ENCODE results near the gene KCNJ16. TPM values are rescaled to one million over a fixed set of nuclear protein-coding genes. Genes with fewer than 3 reads are reported as not detected.

KCNJ16 gene
- total RNA-seq, 4 donors from 2014 or later: 296 to 403 (median 324) TPM

GRCh38 chr17:70033165-70033564 is 41.9 kb upstream of the KCNJ16 start:
- H3K27me3 ChIP-seq: no peaks in the 10 kb centered on the region
- DNase-seq: no peak
- H3K4me1 ChIP-seq: peaks cover 0 to 3% of the 10 kb centered on the region in 2 donors
- H3K36me3 ChIP-seq: no peaks in the 10 kb centered on the region
- no peak for TF ChIP-seq POLR2A (IDR thresholded peaks at IDR 0.05)
- no peak for TF ChIP-seq CTCF (IDR thresholded peaks at IDR 0.05)
- no peak overlapping the region for H3K4me3 ChIP-seq (replicated peaks in 1 of 3)
- H3K27ac ChIP-seq: no peak overlapping the region
- H3K9me3 ChIP-seq: no peaks in the 10 kb centered on the region
- intact Hi-C loops (cut with DNase I): no loop called here

- TF ChIP-seq POLR2A (IDR thresholded peaks at IDR 0.05) (no peak), CTCF (IDR thresholded peaks at IDR 0.05) (no peak)
- H3K27ac ChIP-seq: no peak overlapping the region
- no peak for DNase-seq
- H3K27me3 ChIP-seq: no peaks in the 10 kb centered on the region
- H3K9me3 ChIP-seq: no peaks in the 10 kb centered on the region
- peaks cover 0 to 1% of the 10 kb centered on the region in 2 donors for H3K4me1 ChIP-seq
- intact Hi-C loops (cut with DNase I): no loop called here
- 78 to 79% methylated on average over 5 of the region's 5 CpGs for WGBS, 2 donors
- H3K4me3 ChIP-seq (replicated peaks in 1 of 3): no peak overlapping the region
- no peaks in the 10 kb centered on the region for H3K36me3 ChIP-seq
Measured at GRCh38 chr17:70034158-70034557, 40.9 kb upstream of the KCNJ16 start.

GRCh38 chr17:70037498-70037897 is 37.5 kb upstream of the KCNJ16 start:
- intact Hi-C loops (cut with DNase I): no loop called here
- Histone ChIP-seq H3K9me3 (no peaks in the 10 kb centered on the region), H3K36me3 (no peaks in the 10 kb centered on the region), H3K4me1 (no peaks in the 10 kb centered on the region), H3K4me3 (replicated peaks in 1 of 3) (no peak overlapping the region), H3K27ac (no peak overlapping the region), H3K27me3 (no peaks in the 10 kb centered on the region)
- DNase-seq: no peak
- TF ChIP-seq CTCF (IDR thresholded peaks at IDR 0.05): no peak
- TF ChIP-seq POLR2A (IDR thresholded peaks at IDR 0.05): no peak
- 83 to 87% methylated on average over 2 of the region's 2 CpGs for WGBS, 2 donors

GRCh38 chr17:70040336-70040735 is 34.7 kb upstream of the KCNJ16 start:
- Histone ChIP-seq H3K36me3 (no peaks in the 10 kb centered on the region), H3K4me3 (replicated peaks in 1 of 3) (no peak overlapping the region), H3K27ac (no peak overlapping the region), H3K4me1 (no peaks in the 10 kb centered on the region), H3K27me3 (no peaks in the 10 kb centered on the region), H3K9me3 (no peaks in the 10 kb centered on the region)
- intact Hi-C loops (cut with DNase I): no loop called here
- 78 to 89% methylated on average over 2 of the region's 2 CpGs for WGBS, 2 donors
- TF ChIP-seq POLR2A (IDR thresholded peaks at IDR 0.05) (no peak), CTCF (IDR thresholded peaks at IDR 0.05) (no peak)
- no peak for DNase-seq

- Histone ChIP-seq H3K27me3 (no peaks in the 10 kb centered on the region), H3K4me1 (peaks cover under 1% of the 10 kb centered on the region in 2 donors), H3K27ac (no peak overlapping the region), H3K9me3 (no peaks in the 10 kb centered on the region), H3K4me3 (replicated peaks in 1 of 3) (no peak overlapping the region), H3K36me3 (no peaks in the 10 kb centered on the region)
- TF ChIP-seq POLR2A (IDR thresholded peaks at IDR 0.05) (no peak), CTCF (IDR thresholded peaks at IDR 0.05) (no peak)
- intact Hi-C loops (cut with DNase I): no loop called here
- 85 to 92% methylated on average over 1 of the region's 1 CpG for WGBS, 2 donors
- no peak for DNase-seq
Measured at GRCh38 chr17:70041061-70041460, 34.0 kb upstream of the KCNJ16 start.
